T1000 (cell line): ENCODE measurements around the gene CFAP54.
"Not testable (repeated sequence)": the region's sequence is repeated elsewhere in the genome, so short reads cannot be mapped to it uniquely, and the experiment has no call there.

Source experiments
- DNase-seq: peaks from one replicate; lab custom pipeline; 2025; ENCODE audit warnings: mixed read lengths; lab: John Stamatoyannopoulos, UW

Gene CFAP54

GRCh38 chr12:96623656-96624217 is 134.4 kb downstream of the CFAP54 start:
- no peak for DNase-seq

- no peak for DNase-seq
Measured at GRCh38 chr12:96635844-96636243, 146.5 kb downstream of the CFAP54 start.

GRCh38 chr12:96636895-96637294 is 147.5 kb downstream of the CFAP54 start:
- no peak for DNase-seq

GRCh38 chr12:96648923-96649322 is 159.5 kb downstream of the CFAP54 start:
- DNase-seq: no peak

- no peak for DNase-seq
Measured at GRCh38 chr12:96652870-96653269, 163.5 kb downstream of the CFAP54 start.

- DNase-seq: no peak
Measured at GRCh38 chr12:96658075-96658474, 168.7 kb downstream of the CFAP54 start.

- no peak for DNase-seq
Measured at GRCh38 chr12:96669786-96670185, 180.4 kb downstream of the CFAP54 start.

- DNase-seq: no peak
Measured at GRCh38 chr12:96670334-96670899, 181.0 kb downstream of the CFAP54 start.

GRCh38 chr12:96675519-96675918 is 186.1 kb downstream of the CFAP54 start:
- not testable (repeated sequence) for DNase-seq

GRCh38 chr12:96677363-96677762 is 188.0 kb downstream of the CFAP54 start:
- no peak for DNase-seq

- no peak for DNase-seq
Measured at GRCh38 chr12:96687719-96688118, 198.3 kb downstream of the CFAP54 start.

GRCh38 chr12:96698521-96698920 is 209.1 kb downstream of the CFAP54 start:
- DNase-seq: no peak

GRCh38 chr12:96698965-96699364 is 209.6 kb downstream of the CFAP54 start:
- DNase-seq: no peak

GRCh38 chr12:96701856-96702255 is 212.5 kb downstream of the CFAP54 start:
- DNase-seq: no peak

GRCh38 chr12:96710127-96710745 is 220.9 kb downstream of the CFAP54 start:
- no peak for DNase-seq

GRCh38 chr12:96711364-96711763 is 222.0 kb downstream of the CFAP54 start:
- no peak for DNase-seq

- DNase-seq: no peak
Measured at GRCh38 chr12:96714199-96714598, 224.8 kb downstream of the CFAP54 start.

GRCh38 chr12:96719660-96720362 is 230.4 kb downstream of the CFAP54 start:
- DNase-seq: no peak

GRCh38 chr12:96720363-96720705 is 231.0 kb downstream of the CFAP54 start:
- DNase-seq: no peak

GRCh38 chr12:96729466-96729865 is 240.1 kb downstream of the CFAP54 start:
- not testable (repeated sequence) for DNase-seq

- no peak for DNase-seq
Measured at GRCh38 chr12:96729886-96730285, 240.5 kb downstream of the CFAP54 start.

GRCh38 chr12:96743606-96744005 is 254.2 kb downstream of the CFAP54 start:
- DNase-seq: no peak

GRCh38 chr12:96749999-96750398 is 260.6 kb downstream of the CFAP54 start:
- DNase-seq: no peak
